Activated T-cell treated with anti-CD3 and anti-CD28 coated beads, Interleukin-2, amount 50 U/mL, for 72 hours (primary cell): ENCODE measurements around the gene INHBB. TPM values are rescaled to one million over a fixed set of nuclear protein-coding genes. Genes with fewer than 3 reads are reported as not detected.

Experiments
- ATAC-seq, 2 donors: fragments of 150-1000 bp; cut with Tn5 transposase; replicated peaks in 1 of 2; 2 replicates each; pipeline ENCODE4 v1.10.0; 2021; ENCODE audit warnings: moderate library complexity in 2 of 2, mild to moderate bottlenecking in 1 of 2
- DNase-seq, 2 donors: peaks; one replicate each; pipeline ENCODE4 v3.0.0; 2021 to 2022; ENCODE audit warnings: mixed read lengths in 1 of 2
- H3K27ac Mint-ChIP-seq: one replicate; pipeline ENCODE4 v1.8.0; 2022; ENCODE audit warnings: mild to moderate bottlenecking, moderate library complexity, mixed read lengths
- H3K27me3 Mint-ChIP-seq: one replicate; pipeline ENCODE4 v1.8.0; 2022; ENCODE audit warnings: low read depth, mixed read lengths
- H3K36me3 Mint-ChIP-seq, 2 donors: one replicate each; pipeline ENCODE4 v1.8.0; 2022; ENCODE audit warnings: mixed read lengths in 2 of 2, mild to moderate bottlenecking in 1 of 2; ENCODE audit not compliant: insufficient read depth in 2 of 2
- H3K4me1 Mint-ChIP-seq: one replicate; pipeline ENCODE4 v1.8.0; 2022; ENCODE audit warnings: low read depth, mixed read lengths
- H3K4me3 Mint-ChIP-seq, 2 donors: one replicate each; pipeline ENCODE4 v1.8.0; 2022; ENCODE audit warnings: mild to moderate bottlenecking in 2 of 2, mixed read lengths in 2 of 2, moderate library complexity in 2 of 2
- H3K9me3 Mint-ChIP-seq, 2 donors: one replicate each; pipeline ENCODE4 v1.8.0; 2022; ENCODE audit warnings: mixed read lengths in 2 of 2
- total RNA-seq, 2 donors: library from RNA; stranded (reverse); gene quantifications; one replicate each; pipeline ENCODE4 v1.2.3, GENCODE V29; 2022

The INHBB gene
- total RNA-seq, 2 donors from 2014 or later: not detected

DNA sequence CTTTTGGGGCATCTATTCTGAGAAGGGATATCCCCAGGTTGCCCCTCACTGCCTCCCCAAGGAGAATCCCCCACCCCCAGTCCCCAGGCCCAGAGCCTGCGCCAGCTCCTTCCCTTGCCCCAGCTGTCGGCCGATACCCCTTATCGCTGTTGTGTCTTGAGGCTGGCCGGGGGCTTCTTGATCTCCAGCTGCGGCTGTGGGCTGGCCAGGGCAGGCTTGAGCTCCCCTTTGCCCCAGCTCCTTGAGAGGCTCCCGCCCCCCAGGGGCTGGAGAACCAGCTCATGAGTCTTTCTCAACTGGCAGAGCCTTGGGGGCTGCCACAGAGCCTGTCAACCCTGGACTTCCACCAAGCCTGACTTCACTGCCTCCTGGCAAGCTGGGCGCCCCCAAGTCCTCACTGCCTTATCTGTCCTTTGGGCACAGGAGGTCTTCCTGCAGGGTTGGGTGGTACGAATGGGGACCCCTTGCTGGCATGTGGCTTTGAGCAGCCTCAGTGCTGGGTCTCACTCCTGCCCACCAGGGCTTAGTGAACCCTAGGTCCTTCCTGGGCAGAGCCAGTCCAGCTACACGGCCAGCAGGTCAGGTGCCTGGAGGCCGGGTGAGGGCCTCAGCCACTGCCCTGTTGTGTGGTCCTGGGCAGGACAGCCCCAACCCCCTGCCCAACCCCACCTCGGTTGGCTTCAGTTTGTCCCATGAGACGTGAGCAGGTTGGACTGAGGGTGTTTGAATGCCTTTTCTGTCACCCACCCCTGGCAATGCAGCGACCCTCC lies 29.5 kb downstream of the INHBB start:
- Mint-ChIP-seq H3K27me3 (no peaks in the 10 kb centered on the region), H3K36me3 (no peaks in the 10 kb centered on the region), H3K4me3 (no peak overlapping the region), H3K4me1 (no peaks in the 10 kb centered on the region), H3K9me3 (no peaks in the 10 kb centered on the region), H3K27ac (no peak overlapping the region)
- ATAC-seq (peak in 1 of 2 donors; percentile 11), DNase-seq (no peak)

DNA sequence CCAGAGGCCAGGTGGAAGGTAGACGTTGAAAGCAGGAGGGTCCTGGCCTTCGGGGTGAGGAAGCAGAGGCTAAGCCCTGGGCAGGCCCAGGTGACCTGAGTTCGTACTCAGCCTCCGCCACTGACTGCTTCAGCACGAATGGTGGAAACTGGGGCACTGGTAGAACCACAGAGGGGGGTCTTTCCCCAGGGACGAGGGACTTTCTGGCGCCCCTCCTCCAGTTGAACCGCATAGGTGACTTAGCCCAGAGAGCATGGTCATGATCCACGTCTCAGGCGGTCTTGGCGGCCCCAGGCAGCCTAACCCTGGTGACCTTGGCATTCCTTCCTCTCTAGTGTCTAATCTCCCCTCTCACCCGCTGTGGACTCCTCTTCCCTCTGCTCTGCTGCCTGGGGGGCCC lies 30.2 kb downstream of the INHBB start:
- no peak overlapping the region for H3K4me3 Mint-ChIP-seq
- H3K27me3 Mint-ChIP-seq: no peaks in the 10 kb centered on the region
- no peak overlapping the region for H3K27ac Mint-ChIP-seq
- no peaks in the 10 kb centered on the region for H3K4me1 Mint-ChIP-seq
- ATAC-seq (no peak), DNase-seq (no peak)
- H3K9me3 Mint-ChIP-seq: no peaks in the 10 kb centered on the region
- H3K36me3 Mint-ChIP-seq: no peaks in the 10 kb centered on the region

GRCh38 chr2:120376679-120377640 lies 31.0 kb downstream of the INHBB start:
- Mint-ChIP-seq H3K36me3 (no peaks in the 10 kb centered on the region), H3K4me3 (no peak overlapping the region), H3K9me3 (no peaks in the 10 kb centered on the region), H3K4me1 (no peaks in the 10 kb centered on the region), H3K27ac (no peak overlapping the region), H3K27me3 (no peaks in the 10 kb centered on the region)
- ATAC-seq: no peak
- no peak for DNase-seq

DNA sequence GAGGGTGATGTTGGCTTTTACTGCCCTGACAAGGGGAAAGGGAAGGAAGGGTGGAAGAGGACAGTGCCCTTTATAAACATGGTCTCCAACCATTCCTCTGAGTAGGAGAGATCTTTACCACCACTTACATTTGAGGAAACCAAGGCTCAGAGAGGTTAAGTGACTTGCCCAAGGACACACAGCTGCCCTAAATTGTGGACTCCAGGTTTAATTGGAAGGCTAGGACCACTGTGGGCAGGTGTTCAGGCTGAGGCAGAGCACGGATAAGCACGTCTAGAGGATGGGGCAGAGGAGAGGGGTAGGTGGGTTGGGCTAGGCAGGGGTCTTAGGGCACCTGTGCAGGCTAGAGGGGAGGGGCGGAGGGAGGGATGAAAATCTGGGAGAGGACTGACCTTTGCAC lies 32.7 kb downstream of the INHBB start:
- no peak overlapping the region for H3K4me3 Mint-ChIP-seq
- H3K27me3 Mint-ChIP-seq: no peaks in the 10 kb centered on the region

GRCh38 chr2:120379916-120380893 lies 34.3 kb downstream of the INHBB start:
- Mint-ChIP-seq H3K9me3 (no peaks in the 10 kb centered on the region), H3K27me3 (no peaks in the 10 kb centered on the region), H3K4me1 (no peaks in the 10 kb centered on the region), H3K27ac (no peak overlapping the region), H3K4me3 (no peak overlapping the region), H3K36me3 (no peaks in the 10 kb centered on the region)
- no peak for DNase-seq
- no peak for ATAC-seq

More for the DNA sequence above, 32.7 kb downstream of the INHBB start:
- Mint-ChIP-seq H3K27ac (no peak overlapping the region), H3K9me3 (no peaks in the 10 kb centered on the region), H3K36me3 (no peaks in the 10 kb centered on the region), H3K4me1 (no peaks in the 10 kb centered on the region)
- DNase-seq: no peak
- no peak for ATAC-seq

DNA sequence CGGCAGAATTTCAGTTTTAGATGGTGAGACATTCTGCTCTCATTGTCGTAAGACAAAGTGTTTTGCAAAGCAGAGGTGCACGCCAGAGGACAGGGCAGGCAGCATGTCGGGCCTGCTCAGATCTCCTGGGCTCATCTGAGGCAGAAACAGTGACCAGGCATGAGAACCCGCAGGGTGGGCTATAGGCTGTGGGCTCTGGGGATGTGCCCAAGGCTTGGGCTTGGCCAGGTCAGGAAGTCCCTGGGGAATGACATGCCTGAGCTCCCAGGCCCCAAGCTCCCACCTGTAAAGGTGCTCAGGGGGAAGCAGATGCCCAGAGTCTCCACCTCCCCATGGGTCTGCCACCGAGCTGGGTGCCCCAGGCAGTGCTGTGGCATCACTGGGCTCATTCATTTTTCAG lies 35.3 kb downstream of the INHBB start:
- Mint-ChIP-seq H3K4me1 (no peaks in the 10 kb centered on the region), H3K27ac (no peak overlapping the region), H3K27me3 (no peaks in the 10 kb centered on the region), H3K36me3 (no peaks in the 10 kb centered on the region), H3K4me3 (no peak overlapping the region), H3K9me3 (no peaks in the 10 kb centered on the region)
- no peak for DNase-seq
- ATAC-seq: no peak

DNA sequence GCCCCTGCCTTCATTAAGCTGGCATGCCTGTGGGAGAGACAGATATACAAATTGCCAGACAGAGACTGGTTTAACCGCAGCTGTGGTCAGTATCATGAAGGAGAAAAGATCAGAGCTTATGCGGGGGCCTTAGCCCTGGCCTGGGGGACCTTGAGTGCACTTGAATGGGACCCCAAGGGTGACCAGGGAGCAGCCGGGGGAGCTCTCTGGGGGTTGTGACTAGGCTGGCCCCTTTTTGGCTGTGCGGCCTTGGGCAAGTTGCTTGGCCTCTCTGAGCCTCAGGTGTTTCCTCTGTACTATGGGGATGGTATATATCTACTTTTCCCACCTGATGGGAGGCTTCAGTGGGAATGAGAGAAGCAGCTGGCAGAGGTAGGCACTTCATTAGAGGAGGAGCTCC lies 35.7 kb downstream of the INHBB start:
- H3K4me3 Mint-ChIP-seq: no peak overlapping the region
- DNase-seq (no peak), ATAC-seq (no peak)
- H3K9me3 Mint-ChIP-seq: no peaks in the 10 kb centered on the region
- H3K27me3 Mint-ChIP-seq: no peaks in the 10 kb centered on the region
- H3K4me1 Mint-ChIP-seq: no peaks in the 10 kb centered on the region
- no peak overlapping the region for H3K27ac Mint-ChIP-seq
- H3K36me3 Mint-ChIP-seq: no peaks in the 10 kb centered on the region

DNA sequence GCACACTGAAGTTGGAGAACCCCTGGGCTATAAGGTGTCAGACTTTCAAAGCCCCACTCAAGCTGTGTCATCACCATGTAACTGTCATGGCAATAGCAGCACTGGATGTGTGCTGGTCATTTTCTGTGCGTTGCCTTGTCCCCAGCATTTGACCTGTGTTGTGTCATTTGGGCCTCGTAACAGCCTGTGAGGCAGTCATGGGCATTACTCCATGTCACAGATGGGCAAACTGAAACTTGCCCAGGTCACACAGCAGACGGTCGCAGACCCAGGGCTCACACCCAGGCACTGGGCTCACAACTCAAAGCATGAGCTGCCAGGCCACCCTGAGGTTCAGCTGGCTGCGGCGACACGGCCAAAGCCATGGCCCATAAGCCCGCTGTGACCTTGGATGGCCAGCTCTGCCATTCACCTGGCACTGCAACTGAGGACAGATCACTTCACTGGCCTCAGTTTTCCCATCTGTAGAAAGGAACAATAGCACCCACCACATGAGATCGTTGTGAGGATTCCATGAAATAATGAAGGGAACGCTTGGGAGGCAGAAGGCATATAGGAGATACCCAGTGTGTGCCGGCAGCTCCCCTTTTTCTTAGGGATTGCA lies 36.7 kb downstream of the INHBB start:
- Mint-ChIP-seq H3K4me1 (no peaks in the 10 kb centered on the region), H3K27ac (no peak overlapping the region), H3K4me3 (no peak overlapping the region), H3K36me3 (no peaks in the 10 kb centered on the region), H3K9me3 (no peaks in the 10 kb centered on the region), H3K27me3 (no peaks in the 10 kb centered on the region)
- ATAC-seq: no peak
- DNase-seq: no peak

DNA sequence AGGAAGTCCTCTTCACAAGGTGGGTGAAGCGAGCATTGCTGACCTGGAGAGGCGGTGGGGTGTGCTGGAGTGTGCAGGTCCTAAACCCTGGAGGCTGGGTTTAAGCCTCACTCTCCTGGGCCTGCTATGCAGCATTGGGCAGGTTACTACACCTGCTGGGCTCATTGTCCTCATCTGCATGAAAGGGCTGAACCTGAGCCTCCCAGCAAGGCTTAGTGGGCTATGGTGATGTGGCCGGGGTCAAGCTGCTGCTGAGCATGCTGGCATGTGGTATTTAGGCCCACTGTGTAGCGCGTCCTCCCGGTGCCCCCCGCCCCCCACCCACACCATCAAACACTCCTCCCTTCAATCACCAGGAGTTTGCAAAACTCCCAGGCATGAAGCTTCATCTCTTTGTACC lies 37.3 kb downstream of the INHBB start:
- Mint-ChIP-seq H3K9me3 (no peaks in the 10 kb centered on the region), H3K36me3 (no peaks in the 10 kb centered on the region), H3K27ac (no peak overlapping the region), H3K4me1 (no peaks in the 10 kb centered on the region), H3K4me3 (no peak overlapping the region), H3K27me3 (no peaks in the 10 kb centered on the region)
- ATAC-seq: no peak
- no peak for DNase-seq

DNA sequence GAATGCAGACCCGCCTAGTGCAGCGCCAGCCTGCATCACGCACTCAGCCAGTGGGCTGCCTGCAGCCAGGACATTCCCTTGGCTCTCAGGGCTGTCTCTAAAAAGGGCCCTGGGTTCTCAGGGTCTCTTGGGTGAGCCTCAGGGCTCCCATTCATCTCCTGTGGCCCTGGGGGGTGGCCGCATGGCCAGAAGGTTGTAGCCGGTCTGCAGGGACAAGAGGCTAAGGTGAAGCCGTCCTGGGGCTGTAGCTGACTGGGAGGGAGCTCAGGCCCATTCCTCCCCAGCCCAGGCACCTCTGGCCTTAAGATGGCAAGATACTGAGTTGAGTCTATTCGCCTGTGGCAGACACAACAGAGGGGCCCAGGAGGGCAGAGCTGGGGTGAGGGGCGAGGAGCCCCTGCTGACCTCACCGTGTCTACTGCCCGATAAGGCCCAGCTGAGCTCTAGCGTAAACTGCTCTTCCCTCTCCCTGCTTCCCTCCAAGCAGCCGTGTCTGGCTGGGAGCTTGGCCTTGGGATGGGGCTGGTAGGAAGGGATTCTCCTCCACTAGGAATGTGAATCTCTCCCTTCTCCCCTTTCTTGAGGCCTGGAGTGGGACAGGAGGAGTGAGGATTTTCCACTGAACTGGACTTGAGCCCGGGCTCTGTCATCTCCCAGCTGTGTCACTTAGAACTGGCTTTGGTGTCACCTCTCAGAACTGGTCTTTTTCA lies 37.9 kb downstream of the INHBB start:
- DNase-seq (no peak), ATAC-seq (no peak)
- no peaks in the 10 kb centered on the region for H3K9me3 Mint-ChIP-seq
- no peaks in the 10 kb centered on the region for H3K27me3 Mint-ChIP-seq
- H3K4me3 Mint-ChIP-seq: no peak overlapping the region
- H3K36me3 Mint-ChIP-seq: no peaks in the 10 kb centered on the region
- no peaks in the 10 kb centered on the region for H3K4me1 Mint-ChIP-seq
- no peak overlapping the region for H3K27ac Mint-ChIP-seq

- ATAC-seq (no peak), DNase-seq (no peak)
- H3K36me3 Mint-ChIP-seq: no peaks in the 10 kb centered on the region
- no peak overlapping the region for H3K27ac Mint-ChIP-seq
- no peaks in the 10 kb centered on the region for H3K4me1 Mint-ChIP-seq
- no peaks in the 10 kb centered on the region for H3K27me3 Mint-ChIP-seq
- H3K4me3 Mint-ChIP-seq: no peak overlapping the region
- no peaks in the 10 kb centered on the region for H3K9me3 Mint-ChIP-seq
Measured at GRCh38 chr2:120384486-120385354, 38.8 kb downstream of the INHBB start.
